ENCODE measurements around the gene KRTAP5-1.

The KRTAP5-1 gene

GRCh38 chr11:1546536-1547466 is 38.3 kb downstream of the KRTAP5-1 start:
- DNase-seq (ENCODE audit: extremely low read depth, low read depth), result no peak
- TF ChIP-seq CTCF (IDR thresholded peaks at IDR 0.05; ENCODE audit: low read depth, low read length), result peak; percentile 37

- no peak for TF ChIP-seq CTCF (IDR thresholded peaks at IDR 0.05; ENCODE audit: low read depth, low read length)
- DNase-seq (ENCODE audit: extremely low read depth, low read depth), result no peak
These were observed 39.0 kb downstream of the KRTAP5-1 start for GRCh38 chr11:1546077-1546535.

- TF ChIP-seq CTCF (IDR thresholded peaks at IDR 0.05; ENCODE audit: low read depth, low read length), result no peak
- DNase-seq (ENCODE audit: extremely low read depth, low read depth), result no peak
These were observed 39.7 kb downstream of the KRTAP5-1 start for GRCh38 chr11:1545432-1545831.

GRCh38 chr11:1544536-1544935 is 40.5 kb downstream of the KRTAP5-1 start:
- TF ChIP-seq CTCF (IDR thresholded peaks at IDR 0.05; ENCODE audit: low read depth, low read length), result no peak
- no peak for DNase-seq (ENCODE audit: extremely low read depth, low read depth)

- no peak for TF ChIP-seq CTCF (IDR thresholded peaks at IDR 0.05; ENCODE audit: low read depth, low read length)
- DNase-seq (ENCODE audit: extremely low read depth, low read depth), result no peak
These were observed 41.3 kb downstream of the KRTAP5-1 start for GRCh38 chr11:1543606-1544263.

GRCh38 chr11:1542267-1542666 is 42.8 kb downstream of the KRTAP5-1 start:
- no peak for TF ChIP-seq CTCF (IDR thresholded peaks at IDR 0.05; ENCODE audit: low read depth, low read length)
- no peak for DNase-seq (ENCODE audit: extremely low read depth, low read depth)
